GM18511 (cell line): Measurements from ENCODE around the gene RET.
"Not testable (repeated sequence)": the region's sequence is repeated elsewhere in the genome, so short reads cannot be mapped to it uniquely, and the experiment has no call there.

Experiments
- ATAC-seq: cut with Tn5 transposase; IDR thresholded peaks from one replicate; pipeline ENCODE4 v1.9.1; 2021; ENCODE audit warnings: mild to moderate bottlenecking, moderate library complexity; ENCODE audit not compliant: unreplicated experiment

Gene RET

GRCh38 chr10:43076311-43076875, 476 bp upstream of the RET start:
- no peak for ATAC-seq

DNA sequence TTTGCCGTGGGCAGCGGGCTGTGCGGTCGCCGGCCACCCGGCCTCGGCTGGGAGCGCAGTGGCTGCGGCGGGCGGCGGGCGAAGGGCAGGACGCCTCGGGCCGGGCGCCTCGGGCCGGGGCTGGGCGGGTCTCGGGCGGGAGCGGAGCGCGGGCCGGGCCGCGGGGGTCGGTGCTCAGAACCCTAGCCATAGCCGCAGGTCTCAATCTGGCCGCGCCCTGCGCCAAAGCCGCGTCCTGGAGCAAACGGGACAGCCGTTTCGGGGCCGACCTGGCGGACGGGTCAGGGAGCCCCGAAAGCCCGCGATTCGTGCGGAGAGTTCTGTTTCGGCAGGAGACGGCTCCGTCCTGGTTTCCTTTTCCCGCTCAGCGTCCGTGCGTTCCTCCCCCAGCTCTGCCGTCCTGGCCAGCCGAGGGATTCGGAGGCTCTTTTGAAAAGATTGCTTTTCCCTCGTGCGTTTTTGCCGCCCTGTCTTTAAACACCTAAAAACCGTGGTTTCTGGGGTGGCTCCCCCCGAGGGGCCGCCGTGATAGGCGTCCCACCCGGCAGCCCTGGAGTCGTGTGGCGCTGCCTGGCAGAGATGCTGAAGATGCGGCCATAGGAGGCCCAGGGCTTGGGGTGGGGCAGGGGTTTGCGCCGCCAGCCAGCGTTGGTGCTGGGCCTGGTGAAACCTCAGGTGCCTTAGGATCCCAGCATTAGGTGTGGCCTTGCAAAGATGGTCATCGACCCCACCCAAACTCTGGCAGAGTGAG, 727 bp downstream of the RET start:
- no peak for ATAC-seq

- ATAC-seq, result no peak
Observed at GRCh38 chr10:43078175-43078985, 1.5 kb downstream of the RET start.

- ATAC-seq, result no peak
Observed at GRCh38 chr10:43078986-43079273, 2.1 kb downstream of the RET start.

GRCh38 chr10:43079856-43080255, 3.0 kb downstream of the RET start:
- no peak for ATAC-seq

DNA sequence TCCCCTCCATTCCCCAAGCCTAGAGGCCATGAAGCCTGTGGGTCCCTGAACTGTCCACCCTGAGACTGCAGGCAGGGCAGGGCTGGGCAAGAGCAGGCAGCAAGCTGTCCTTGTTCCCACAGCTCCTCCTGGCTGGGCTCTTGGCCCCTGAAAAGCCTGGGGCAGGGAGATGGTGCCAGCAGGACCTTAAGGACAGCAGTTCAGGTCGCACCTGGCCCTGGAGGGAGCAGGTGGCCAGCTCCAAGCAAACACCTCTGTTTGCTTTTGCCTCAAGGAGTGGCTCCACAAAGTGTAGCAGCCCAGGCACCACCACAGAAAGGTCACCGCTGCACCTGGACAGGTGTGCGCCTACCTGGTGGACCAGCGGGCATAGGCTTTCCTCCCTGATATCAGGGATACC, 5.2 kb downstream of the RET start:
- ATAC-seq, result no peak

GRCh38 chr10:43082746-43083145, 5.9 kb downstream of the RET start:
- no peak for ATAC-seq

GRCh38 chr10:43083764-43084163, 6.9 kb downstream of the RET start:
- no peak for ATAC-seq

DNA sequence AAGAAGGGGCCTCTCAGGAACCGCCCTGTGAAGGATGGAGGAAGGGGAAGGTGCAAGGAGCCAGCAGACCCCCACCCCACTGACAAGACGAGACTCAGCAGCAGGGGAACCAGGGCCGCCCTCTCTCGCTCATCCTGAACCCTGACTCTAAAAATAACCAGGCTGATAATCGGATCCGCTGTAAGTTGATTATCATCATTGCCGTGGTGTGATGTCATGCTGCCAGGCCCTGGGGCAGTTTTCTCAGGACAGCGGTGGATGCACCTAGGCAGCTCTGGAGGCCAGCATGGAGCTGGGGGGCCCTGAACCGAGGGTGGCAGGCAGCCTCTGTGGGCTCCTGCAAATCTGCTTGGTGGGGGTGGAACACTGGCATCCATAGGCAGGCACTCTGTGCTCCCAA, 7.9 kb downstream of the RET start:
- no peak for ATAC-seq

DNA sequence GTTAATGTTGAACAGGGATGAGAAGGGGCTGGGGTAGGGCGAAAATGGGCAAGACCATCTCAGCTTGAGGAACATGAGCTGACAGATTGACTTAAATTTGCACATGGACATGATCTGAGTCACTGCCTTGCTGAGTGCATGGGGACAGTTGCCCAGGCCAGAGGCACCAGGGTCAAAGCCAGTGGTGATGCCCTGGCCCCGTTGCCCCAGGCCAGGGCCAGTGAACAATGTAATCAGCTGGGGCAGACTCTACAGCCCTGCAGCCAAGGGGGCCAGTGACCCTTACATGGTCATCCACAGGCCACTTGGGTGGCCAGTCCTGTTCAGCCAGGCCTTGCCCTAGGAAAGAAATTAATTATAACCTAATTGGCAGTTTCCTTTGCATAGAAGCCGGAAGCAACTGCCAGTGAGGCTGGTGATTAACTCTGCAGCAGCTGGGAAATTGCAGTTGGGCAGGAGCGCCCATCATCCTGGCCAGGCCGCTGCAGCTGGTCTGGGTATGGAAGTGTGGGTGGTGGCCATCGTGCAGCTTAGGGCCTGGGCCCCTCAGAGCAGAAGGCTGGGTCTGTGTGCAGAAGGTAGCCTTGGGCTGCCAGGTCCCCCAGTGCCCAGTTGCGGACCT, 9.6 kb downstream of the RET start:
- ATAC-seq, result no peak

DNA sequence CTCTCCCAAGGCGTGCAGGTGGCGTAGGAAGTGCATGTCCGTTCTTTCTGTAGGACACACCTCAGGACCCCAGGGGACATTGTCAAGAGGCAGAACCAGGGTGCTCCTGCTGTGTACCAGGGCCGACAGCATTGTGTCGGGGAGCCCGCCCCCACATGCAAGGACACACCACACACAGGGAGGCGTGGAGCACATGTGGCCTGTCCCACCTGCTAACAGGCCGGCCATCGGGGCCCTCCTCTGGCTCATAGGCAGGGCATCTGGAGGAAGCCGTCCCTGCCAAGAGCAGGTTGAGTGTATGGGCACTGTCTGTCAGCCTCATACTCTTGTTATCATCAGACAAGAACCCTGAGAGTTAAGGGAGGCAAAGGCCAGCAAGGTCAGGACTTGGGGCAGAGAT, 12.7 kb downstream of the RET start:
- ATAC-seq, result no peak

DNA sequence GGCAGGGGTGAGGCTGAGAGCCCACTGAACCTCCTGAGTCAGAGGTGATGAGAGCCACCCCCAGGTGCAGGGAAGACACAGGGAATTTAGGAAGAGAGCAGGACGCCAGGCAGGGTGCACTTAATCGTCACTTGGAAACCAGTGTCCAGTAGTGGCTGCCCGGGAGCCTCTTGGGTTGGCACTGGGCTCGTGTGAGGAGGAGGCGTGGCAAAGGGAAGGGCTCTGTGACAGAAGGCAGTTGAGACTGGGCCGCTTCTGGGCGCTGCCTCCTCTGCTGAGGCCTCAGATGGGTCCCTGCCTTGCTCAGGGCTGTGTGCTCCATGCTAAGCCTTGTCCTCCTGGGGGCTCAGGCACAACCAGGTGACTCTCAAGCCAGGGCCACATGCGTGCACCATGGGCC, 13.3 kb downstream of the RET start:
- no peak for ATAC-seq

- ATAC-seq, result no peak
Observed at GRCh38 chr10:43090664-43091063, 13.8 kb downstream of the RET start.

DNA sequence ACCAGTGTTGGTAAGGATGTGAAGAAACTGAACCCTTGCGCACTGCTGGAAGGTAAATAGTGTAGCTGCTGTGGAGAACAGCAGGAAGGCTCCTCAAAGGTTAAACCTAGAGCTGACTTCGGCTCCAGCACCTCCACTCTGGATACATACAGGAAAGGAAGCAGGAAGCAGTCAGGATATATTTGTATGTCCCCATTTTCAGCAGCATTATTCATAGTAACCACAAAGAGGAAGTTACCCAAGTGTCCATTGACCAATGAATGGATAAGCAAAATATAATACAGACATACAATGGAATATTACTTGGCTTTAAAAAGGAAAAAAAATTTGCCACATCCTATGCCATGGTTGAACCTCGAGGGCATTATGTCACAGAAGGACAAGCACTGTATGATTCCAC, 15.0 kb downstream of the RET start:
- ATAC-seq, result no peak

DNA sequence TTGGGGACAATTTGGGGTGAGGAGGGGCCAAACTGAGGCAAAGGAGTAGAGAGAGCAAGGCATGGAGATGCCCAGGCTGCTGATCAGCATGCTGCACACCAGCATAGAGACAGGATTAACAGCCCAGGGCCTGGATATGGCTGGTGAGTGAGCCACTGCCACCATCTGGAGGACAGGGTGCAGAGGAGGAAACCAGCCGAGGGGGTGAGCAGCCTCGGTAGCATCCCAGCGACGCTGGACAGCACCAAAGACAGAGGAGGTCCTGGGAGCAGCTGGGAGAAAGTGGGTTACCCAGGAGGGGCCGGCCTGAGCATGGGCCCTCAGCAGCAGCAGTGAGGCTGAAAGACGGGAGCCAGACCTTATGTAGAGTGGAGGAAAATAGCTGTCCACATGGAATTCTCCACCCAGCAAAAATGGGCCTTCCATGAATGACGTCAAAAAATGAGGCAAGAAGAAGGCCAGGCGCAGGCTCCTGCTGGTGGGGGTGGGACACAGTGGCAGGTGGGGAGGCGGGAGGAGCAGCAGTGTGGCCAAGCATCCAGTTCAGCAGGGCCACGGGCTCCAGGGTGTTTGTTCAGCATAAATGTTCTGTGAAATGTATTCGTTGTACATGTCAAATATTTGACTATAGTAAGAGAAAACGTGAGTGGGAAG, 16.7 kb downstream of the RET start:
- ATAC-seq, result no peak

DNA sequence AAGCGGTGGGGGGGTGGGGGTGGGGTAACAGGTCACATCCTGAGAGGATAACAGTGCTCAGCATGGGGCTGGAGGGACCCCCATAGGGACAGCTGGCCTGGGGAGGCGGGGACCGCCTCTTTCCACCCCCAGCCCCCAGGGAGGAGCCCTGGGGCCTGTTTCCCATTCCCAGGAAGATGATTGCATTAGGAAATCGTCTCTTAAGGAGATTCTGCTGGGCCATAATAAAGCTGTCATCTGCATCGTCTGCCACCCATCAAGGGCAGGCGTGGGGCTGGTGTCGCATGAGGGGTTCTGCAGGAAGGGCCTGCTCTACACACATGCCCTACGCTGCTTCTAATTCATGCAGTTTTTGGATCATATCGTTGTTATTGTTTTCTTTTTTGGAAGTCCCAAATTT, 17.2 kb downstream of the RET start:
- ATAC-seq, result no peak

GRCh38 chr10:43099339-43099738, 22.5 kb downstream of the RET start:
- not testable (repeated sequence) for ATAC-seq

GRCh38 chr10:43099928-43100327, 23.1 kb downstream of the RET start:
- ATAC-seq, result no peak

DNA sequence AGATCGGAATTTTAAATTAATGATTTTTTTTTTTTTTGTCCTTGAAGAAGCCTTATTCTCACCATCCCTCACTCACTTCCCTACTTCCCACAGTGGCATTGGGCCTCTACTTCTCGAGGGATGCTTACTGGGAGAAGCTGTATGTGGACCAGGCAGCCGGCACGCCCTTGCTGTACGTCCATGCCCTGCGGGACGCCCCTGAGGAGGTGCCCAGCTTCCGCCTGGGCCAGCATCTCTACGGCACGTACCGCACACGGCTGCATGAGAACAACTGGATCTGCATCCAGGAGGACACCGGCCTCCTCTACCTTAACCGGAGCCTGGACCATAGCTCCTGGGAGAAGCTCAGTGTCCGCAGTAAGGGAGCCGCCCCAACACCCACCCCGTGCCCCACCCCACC, 23.5 kb downstream of the RET start:
- no peak for ATAC-seq

DNA sequence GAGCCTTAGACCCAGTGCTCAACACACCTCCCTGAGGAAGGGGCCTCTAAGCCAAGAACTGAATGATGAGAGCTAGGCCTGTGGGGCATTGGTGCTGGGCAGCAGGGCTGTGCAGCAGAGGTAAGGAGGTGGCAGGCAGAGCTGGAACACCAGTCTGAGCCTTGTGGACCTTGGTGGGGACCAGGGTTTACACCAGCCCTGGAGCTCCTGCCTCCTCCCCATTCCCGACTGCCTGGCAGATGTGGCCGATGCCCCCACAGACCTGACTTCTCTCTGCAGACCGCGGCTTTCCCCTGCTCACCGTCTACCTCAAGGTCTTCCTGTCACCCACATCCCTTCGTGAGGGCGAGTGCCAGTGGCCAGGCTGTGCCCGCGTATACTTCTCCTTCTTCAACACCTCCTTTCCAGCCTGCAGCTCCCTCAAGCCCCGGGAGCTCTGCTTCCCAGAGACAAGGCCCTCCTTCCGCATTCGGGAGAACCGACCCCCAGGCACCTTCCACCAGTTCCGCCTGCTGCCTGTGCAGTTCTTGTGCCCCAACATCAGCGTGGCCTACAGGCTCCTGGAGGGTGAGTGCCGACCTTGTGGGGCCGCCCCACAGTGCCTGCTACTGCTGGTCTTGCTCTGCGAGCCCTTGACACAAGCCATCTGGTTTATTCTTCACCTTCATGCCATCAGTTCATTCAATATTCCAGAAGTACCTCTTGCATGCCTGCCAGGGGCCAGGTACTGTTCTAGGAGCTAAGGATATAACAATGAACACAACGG, 25.4 kb downstream of the RET start:
- no peak for ATAC-seq
